SK-N-SH (cell line): Measurements from ENCODE around the gene ARHGEF12. TPM values are rescaled to one million over a fixed set of nuclear protein-coding genes. Genes with fewer than 3 reads are reported as not detected.

Source experiments
- CTCF ChIA-PET: fragments of 300-600, 350-600 bp; formaldehyde crosslinking; extraction: SDS; loops from one replicate; lab custom pipeline; 2021; lab: Yijun Ruan, JAX
- POLR2A ChIA-PET: fragments of 350-600 bp; sonication (Branson Sonifier 250); formaldehyde crosslinking; extraction: SDS; loops from one replicate; lab custom pipeline; 2020; ENCODE audit warnings: antibody characterized with exemption, inconsistent platforms; lab: Yijun Ruan, JAX
- DNase-seq: peaks from one replicate; pipeline ENCODE4 v3.0.0; 2012
- H2AFZ ChIP-seq: fragments of 200-600 bp; sonication (generic); 2 replicates; pipeline ENCODE4 v1.8.1; 2016; ENCODE audit warnings: antibody characterized with exemption, mild to moderate bottlenecking, low read depth
- H3F3A ChIP-seq: fragments of 200-600 bp; sonication (generic); replicated peaks from 2 replicates; pipeline ENCODE3; 2016; ENCODE audit warnings: antibody characterized with exemption, mild to moderate bottlenecking; ENCODE audit not compliant: insufficient read depth
- H3K27ac ChIP-seq, 2 experiments: fragments of 200-500 bp in 1 of 2; fragments of 200-600 bp in 1 of 2; sonication (Bioruptor generic) in 1 of 2; sonication (generic), shearing (Covaris generic) in 1 of 2; 2 replicates each; pipeline versions ENCODE4 v1.5.1 to v1.6.1; 2014 to 2016; ENCODE audit warnings: low read depth in 2 of 2, inconsistent platforms in 1 of 2, low read length in 1 of 2, mild to moderate bottlenecking in 1 of 2, mixed read lengths in 1 of 2
- H3K27me3 ChIP-seq: fragments of 200-600 bp; sonication (generic), shearing (Covaris generic); 2 replicates; pipeline ENCODE4 v1.6.1; 2016; ENCODE audit warnings: mixed run types; ENCODE audit not compliant: insufficient read depth
- H3K36me3 ChIP-seq, 2 experiments: fragments of 200-500 bp in 1 of 2; fragments of 200-600 bp in 1 of 2; sonication (Bioruptor generic) in 1 of 2; sonication (generic) in 1 of 2; replicated peaks in 1 of 2; 2 replicates each; pipeline versions ENCODE3 to v1.5.1; 2014 to 2016; ENCODE audit warnings: low read length in 1 of 2, mild to moderate bottlenecking in 1 of 2; ENCODE audit not compliant: insufficient read depth in 2 of 2, control insufficient read depth in 1 of 2
- H3K4me1 ChIP-seq, 2 experiments: fragments of 200-500 bp in 1 of 2; fragments of 200-600 bp in 1 of 2; sonication (Bioruptor generic) in 1 of 2; sonication (generic), shearing (Covaris generic) in 1 of 2; 2 replicates each; pipeline versions ENCODE4 v1.5.1 to v1.6.1; 2014 to 2016; ENCODE audit warnings: low read depth in 1 of 2, low read length in 1 of 2, mixed run types in 1 of 2; ENCODE audit not compliant: insufficient read depth in 2 of 2, control insufficient read depth in 1 of 2
- H3K4me2 ChIP-seq: fragments of 200-600 bp; sonication (generic), shearing (Covaris generic); 2 replicates; pipeline ENCODE4 v1.6.1; 2017; ENCODE audit warnings: mixed run types
- H3K4me3 ChIP-seq, 2 experiments: fragments of 200-500 bp in 1 of 2; fragments of 200-600 bp in 1 of 2; sonication (Bioruptor generic) in 1 of 2; sonication (generic), shearing (Covaris generic) in 1 of 2; 2 replicates each; pipeline versions ENCODE4 v1.5.1 to v1.8.1; 2014 to 2016; ENCODE audit warnings: low read depth in 2 of 2, inconsistent platforms in 1 of 2, low read length in 1 of 2, mild to moderate bottlenecking in 1 of 2, mixed read lengths in 1 of 2, moderate library complexity in 1 of 2
- H3K79me2 ChIP-seq: fragments of 200-600 bp; sonication (generic); 2 replicates; pipeline ENCODE4 v1.8.1; 2017; ENCODE audit warnings: mild to moderate bottlenecking; ENCODE audit not compliant: insufficient read depth
- H3K9ac ChIP-seq: fragments of 200-600 bp; sonication (generic); 2 replicates; pipeline ENCODE4 v1.6.1; 2017; ENCODE audit warnings: mixed run types
- H3K9me2 ChIP-seq: fragments of 200-600 bp; sonication (generic); 2 replicates; pipeline ENCODE4 v1.6.1; 2017; ENCODE audit warnings: mixed run types
- H3K9me3 ChIP-seq: fragments of 200-600 bp; sonication (generic); 2 replicates; pipeline ENCODE4 v1.6.1; 2017; ENCODE audit warnings: mixed run types, mild to moderate bottlenecking, moderate library complexity
- H4K20me1 ChIP-seq: fragments of 200-600 bp; sonication (generic); 2 replicates; pipeline ENCODE4 v1.6.1; 2017; ENCODE audit warnings: mild to moderate bottlenecking, mixed run types; ENCODE audit not compliant: insufficient read depth
- CTCF ChIP-seq: fragments of 200-600 bp; sonication (generic); IDR thresholded peaks from 2 replicates; pipeline ENCODE4 v1.6.1; 2017; ENCODE audit warnings: antibody characterized with exemption, mild to moderate bottlenecking, moderate library complexity
- ELF1 ChIP-seq: IDR thresholded peaks from 2 replicates; pipeline ENCODE4 v1.4.0; 2012
- EZH2phosphoT487 ChIP-seq: fragments of 200-600 bp; sonication (generic); IDR thresholded peaks from 2 replicates; pipeline ENCODE4 v1.6.1; 2017; ENCODE audit warnings: low read depth, mixed run types, mild to moderate bottlenecking, antibody characterized with exemption, moderate library complexity, borderline replicate concordance
- FOSL2 ChIP-seq: IDR thresholded peaks from 2 replicates; pipeline ENCODE4 v1.4.0; 2012; ENCODE audit warnings: low read depth, mild to moderate bottlenecking, moderate library complexity, borderline replicate concordance
- FOXM1 ChIP-seq: IDR thresholded peaks from 2 replicates; pipeline ENCODE4 v1.4.0; 2012; ENCODE audit warnings: low read depth, mild to moderate bottlenecking
- GABPA ChIP-seq: IDR thresholded peaks from 2 replicates; pipeline ENCODE4 v1.4.0; 2012; ENCODE audit warnings: low read depth, mild to moderate bottlenecking
- JUND ChIP-seq: IDR thresholded peaks from 2 replicates; pipeline ENCODE4 v1.4.0; 2012
- MEF2A ChIP-seq: IDR thresholded peaks from 2 replicates; pipeline ENCODE4 v1.4.0; 2012; ENCODE audit warnings: low read depth, borderline replicate concordance
- NFIC ChIP-seq: IDR thresholded peaks from 2 replicates; pipeline ENCODE4 v1.4.0; 2012; ENCODE audit warnings: borderline replicate concordance
- NRF1 ChIP-seq: IDR thresholded peaks from 2 replicates; pipeline ENCODE4 v1.6.1; 2012; ENCODE audit warnings: low read depth, mild to moderate bottlenecking, low read length
- RAD21 ChIP-seq: IDR thresholded peaks from 2 replicates; pipeline ENCODE4 v1.6.1; 2012; ENCODE audit warnings: mild to moderate bottlenecking, low read length
- RFX5 ChIP-seq: IDR thresholded peaks from 2 replicates; pipeline ENCODE4 v1.6.1; 2012; ENCODE audit warnings: mild to moderate bottlenecking, improper control_type of control experiment, low read length
- TAF1 ChIP-seq: IDR thresholded peaks from 2 replicates; pipeline ENCODE4 v1.6.1; 2012; ENCODE audit warnings: low read depth, mild to moderate bottlenecking, low read length, moderate library complexity, borderline replicate concordance
- TCF12 ChIP-seq: IDR thresholded peaks from 2 replicates; pipeline ENCODE4 v1.4.0; 2012
- WGBS: methylation state at CpG from one replicate; pipeline ENCODE4 v1.1.6; 2017; ENCODE audit warnings: low lambda C conversion rate; 5-methylcytosine and 5-hydroxymethylcytosine counted together
- polyA plus RNA-seq, 3 experiments: library from polyadenylated mRNA; depleted of rRNA; stranded (reverse); fragments of >200 nt; gene quantifications; 2 replicates each; pipeline ENCODE4 v1.2.3, GENCODE V29; 2012
- TF ChIP-seq, protein P1 (sequence below): fragments of 150-350 bp; IDR thresholded peaks from 2 replicates; pipeline ENCODE4 v1.6.1; 2017; ENCODE audit warnings: antibody characterized with exemption, low read length, low read depth, borderline replicate concordance

The ARHGEF12 gene
- polyA plus RNA-seq, 1 of the 3 experiments (the other 2 are of a cell fraction): 12.3 TPM

DNA sequence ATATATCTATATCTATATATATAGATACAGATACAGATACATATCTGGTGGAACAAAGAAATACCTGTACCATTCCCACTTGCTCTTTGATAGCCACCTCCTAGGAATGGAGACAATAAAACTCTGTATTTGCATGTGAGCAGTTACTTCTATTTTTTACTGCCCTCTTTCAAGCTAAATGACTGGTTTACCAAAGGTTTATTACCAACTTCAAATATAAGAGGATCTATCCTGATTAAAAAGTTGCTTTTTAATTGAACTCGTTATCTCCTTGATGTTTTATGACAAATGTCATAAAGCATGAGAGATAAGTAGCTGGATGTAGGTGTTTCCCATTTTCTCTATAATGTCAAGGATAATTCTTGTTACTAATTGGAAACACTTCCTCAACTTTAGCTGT, 153.6 kb downstream of the ARHGEF12 start:
- WGBS: 100% methylated on average over 1 of the region's 1 CpG
- H3K9me3 ChIP-seq: no peaks in the 10 kb centered on the region
- no peak overlapping the region for H3K4me2 ChIP-seq
- H2AFZ ChIP-seq: no peak overlapping the region
- ChIA-PET POLR2A (no interaction called here), CTCF (interaction anchor here (0.6 to 2.7 kb wide), 9 partner anchors 10 to 705 kb away, joined by 3 to 15 read pairs (median 4); partner anchors contain the start of gene GRIK4)
- H3F3A ChIP-seq: peaks cover 5% of the 10 kb centered on the region
- H3K4me1 ChIP-seq: peaks cover 0 to 2% of the 10 kb centered on the region in 2 experiments; a peak in 1 of 4 replicates
- no peaks in the 10 kb centered on the region for H3K27me3 ChIP-seq
- no peak overlapping the region for H3K4me3 ChIP-seq
- no peaks in the 10 kb centered on the region for H3K9me2 ChIP-seq
- H3K27ac ChIP-seq: no peak overlapping the region
- no peak for DNase-seq
- peaks cover 35 to 40% of the 10 kb centered on the region in 2 experiments for H3K36me3 ChIP-seq
- no peak overlapping the region for H3K9ac ChIP-seq
- no peaks in the 10 kb centered on the region for H3K79me2 ChIP-seq
- no peak for TF ChIP-seq NRF1
- TF ChIP-seq GABPA: no peak
- TF ChIP-seq RAD21: no peak
- no peak for TF ChIP-seq EZH2phosphoT487
- no peak for TF ChIP-seq FOSL2
- no peak for TF ChIP-seq CTCF
- TF ChIP-seq FOXM1: no peak
- no peak for TF ChIP-seq ELF1
- no peak for TF ChIP-seq RFX5
- no peak for TF ChIP-seq TAF1
- no peak for TF ChIP-seq TCF12
- no peaks in the 10 kb centered on the region for H4K20me1 ChIP-seq

- H3F3A ChIP-seq: peaks cover 1% of the 10 kb centered on the region
- 76% methylated on average over 3 of the region's 3 CpGs for WGBS
- CTCF ChIA-PET: interaction anchor here (0.6 to 1.6 kb wide), 3 partner anchors 18 to 1203 kb away, joined by 3 to 4 read pairs (median 3); no protein-coding TSS in a partner anchor
- TF ChIP-seq NFIC (no peak), JUND (no peak), GABPA (no peak), MEF2A (no peak)
- TF ChIP-seq, protein P1, sequence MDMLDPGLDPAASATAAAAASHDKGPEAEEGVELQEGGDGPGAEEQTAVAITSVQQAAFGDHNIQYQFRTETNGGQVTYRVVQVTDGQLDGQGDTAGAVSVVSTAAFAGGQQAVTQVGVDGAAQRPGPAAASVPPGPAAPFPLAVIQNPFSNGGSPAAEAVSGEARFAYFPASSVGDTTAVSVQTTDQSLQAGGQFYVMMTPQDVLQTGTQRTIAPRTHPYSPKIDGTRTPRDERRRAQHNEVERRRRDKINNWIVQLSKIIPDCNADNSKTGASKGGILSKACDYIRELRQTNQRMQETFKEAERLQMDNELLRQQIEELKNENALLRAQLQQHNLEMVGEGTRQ: no peak
- TF ChIP-seq, all 33 proteins: peak for 0
- POLR2A ChIA-PET: interaction anchor here (0.6 kb wide), 1 partner anchor 8 kb away, joined by 3 read pairs; no protein-coding TSS in a partner anchor
- Histone ChIP-seq H3K4me3 (no peak overlapping the region), H3K36me3 (peaks cover 14 to 18% of the 10 kb centered on the region in 2 experiments), H3K79me2 (no peaks in the 10 kb centered on the region), H3K27me3 (no peaks in the 10 kb centered on the region), H3K27ac (no peak overlapping the region), H3K4me1 (peaks cover 0 to 2% of the 10 kb centered on the region in 2 experiments; a peak in 1 of 4 replicates), H2AFZ (no peak overlapping the region), H3K9me3 (no peaks in the 10 kb centered on the region), H3K9ac (no peak overlapping the region), H3K9me2 (no peaks in the 10 kb centered on the region), H4K20me1 (no peaks in the 10 kb centered on the region), H3K4me2 (no peak overlapping the region)
- DNase-seq: no peak
Measured at GRCh38 chr11:120492486-120492885, 156.3 kb downstream of the ARHGEF12 start.
